Measurements from ENCODE around the gene S100A5.

Gene S100A5

GRCh38 chr1:153546796-153547559 lies 6.2 kb upstream of the S100A5 start:
- DNase-seq (ENCODE audit: low read depth), result no peak

- DNase-seq (ENCODE audit: low read depth), result no peak
These were observed 5.6 kb upstream of the S100A5 start for GRCh38 chr1:153546371-153546770.

- peak; percentile 81 for DNase-seq (ENCODE audit: low read depth)
These were observed 4.6 kb upstream of the S100A5 start, which contains the start of gene S100A4 for GRCh38 chr1:153545067-153546055. Gene S100A4 (minus strand): TSS chr1:153545806. CDS start chr1:153544794, 1,012 bp downstream.

- DNase-seq (ENCODE audit: low read depth), result no peak
These were observed 3.8 kb upstream of the S100A5 start for GRCh38 chr1:153544453-153545066.

- no peak for DNase-seq (ENCODE audit: low read depth)
These were observed 3.0 kb upstream of the S100A5 start for GRCh38 chr1:153543736-153544135.

GRCh38 chr1:153542956-153543711 lies 2.4 kb upstream of the S100A5 start:
- DNase-seq (ENCODE audit: low read depth), result no peak

- DNase-seq (ENCODE audit: low read depth), result no peak
These were observed 1.2 kb upstream of the S100A5 start for GRCh38 chr1:153541641-153542590.

GRCh38 chr1:153539395-153540093 lies 1.2 kb downstream of the S100A5 start:
- no peak for DNase-seq (ENCODE audit: low read depth)

- no peak for DNase-seq (ENCODE audit: low read depth)
These were observed 2.4 kb downstream of the S100A5 start for GRCh38 chr1:153538315-153538821.

- no peak for DNase-seq (ENCODE audit: low read depth)
These were observed 3.4 kb downstream of the S100A5 start for GRCh38 chr1:153537376-153537730.

- DNase-seq (ENCODE audit: low read depth), result no peak
These were observed 3.9 kb downstream of the S100A5 start for GRCh38 chr1:153536671-153537375.

GRCh38 chr1:153536012-153536670 lies 4.6 kb downstream of the S100A5 start:
- DNase-seq (ENCODE audit: low read depth), result peak; percentile 78

- no peak for DNase-seq (ENCODE audit: low read depth)
These were observed 5.3 kb downstream of the S100A5 start, which contains the start of gene S100A6 for GRCh38 chr1:153535242-153536011. Gene S100A6 (minus strand): TSS chr1:153535991. CDS start chr1:153535339, 652 bp downstream.

GRCh38 chr1:153534925-153535241 lies 5.9 kb downstream of the S100A5 start:
- no peak for DNase-seq (ENCODE audit: low read depth)

- DNase-seq (ENCODE audit: low read depth), result no peak
These were observed 6.4 kb downstream of the S100A5 start for GRCh38 chr1:153534226-153534924.

GRCh38 chr1:153533689-153534201 lies 7.0 kb downstream of the S100A5 start:
- no peak for DNase-seq (ENCODE audit: low read depth)

Data from activated T-helper 1 cell treated with Interleukin-2 at 50 U/mL for 16 hours (primary cell).